ENCODE data around the gene FRMD1.

The FRMD1 gene

DNA sequence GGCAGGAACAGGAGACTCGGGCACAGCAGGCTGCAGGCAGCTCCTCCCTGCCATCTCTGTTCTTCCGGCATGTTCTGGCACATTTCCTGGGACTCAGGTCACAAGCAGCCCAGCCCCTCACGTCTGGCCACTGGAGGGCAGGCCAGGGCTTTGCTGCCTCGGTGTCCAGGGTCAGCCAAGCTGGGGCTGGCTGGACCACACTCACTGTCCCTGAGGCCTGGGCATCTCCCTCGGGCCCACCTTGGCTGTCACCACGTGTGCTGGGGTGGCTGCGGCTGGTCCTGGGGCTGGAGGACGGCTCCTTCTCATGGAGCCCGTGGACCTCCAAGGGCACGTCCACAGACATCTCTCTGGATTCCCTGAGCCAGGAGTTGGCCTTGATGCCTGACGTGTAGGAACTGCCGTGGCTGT is 18.5 kb downstream of the FRMD1 start:
- TF ChIP-seq TAF1 (IDR thresholded peaks at IDR 0.05; ENCODE audit: borderline replicate concordance, insufficient read depth, low read length) (no peak), SIN3A (IDR thresholded peaks at IDR 0.05; ENCODE audit: borderline replicate concordance, insufficient read depth, low read length) (no peak), POLR2AphosphoS5 (IDR thresholded peaks at IDR 0.05; ENCODE audit: low read depth, low read length) (no peak), FOXP2 (optimal IDR thresholded peaks at IDR 0.05; ENCODE audit: borderline replicate concordance, extremely low read depth, extremely low read length, insufficient read depth) (no peak)
- TF ChIP-seq, protein P1, sequence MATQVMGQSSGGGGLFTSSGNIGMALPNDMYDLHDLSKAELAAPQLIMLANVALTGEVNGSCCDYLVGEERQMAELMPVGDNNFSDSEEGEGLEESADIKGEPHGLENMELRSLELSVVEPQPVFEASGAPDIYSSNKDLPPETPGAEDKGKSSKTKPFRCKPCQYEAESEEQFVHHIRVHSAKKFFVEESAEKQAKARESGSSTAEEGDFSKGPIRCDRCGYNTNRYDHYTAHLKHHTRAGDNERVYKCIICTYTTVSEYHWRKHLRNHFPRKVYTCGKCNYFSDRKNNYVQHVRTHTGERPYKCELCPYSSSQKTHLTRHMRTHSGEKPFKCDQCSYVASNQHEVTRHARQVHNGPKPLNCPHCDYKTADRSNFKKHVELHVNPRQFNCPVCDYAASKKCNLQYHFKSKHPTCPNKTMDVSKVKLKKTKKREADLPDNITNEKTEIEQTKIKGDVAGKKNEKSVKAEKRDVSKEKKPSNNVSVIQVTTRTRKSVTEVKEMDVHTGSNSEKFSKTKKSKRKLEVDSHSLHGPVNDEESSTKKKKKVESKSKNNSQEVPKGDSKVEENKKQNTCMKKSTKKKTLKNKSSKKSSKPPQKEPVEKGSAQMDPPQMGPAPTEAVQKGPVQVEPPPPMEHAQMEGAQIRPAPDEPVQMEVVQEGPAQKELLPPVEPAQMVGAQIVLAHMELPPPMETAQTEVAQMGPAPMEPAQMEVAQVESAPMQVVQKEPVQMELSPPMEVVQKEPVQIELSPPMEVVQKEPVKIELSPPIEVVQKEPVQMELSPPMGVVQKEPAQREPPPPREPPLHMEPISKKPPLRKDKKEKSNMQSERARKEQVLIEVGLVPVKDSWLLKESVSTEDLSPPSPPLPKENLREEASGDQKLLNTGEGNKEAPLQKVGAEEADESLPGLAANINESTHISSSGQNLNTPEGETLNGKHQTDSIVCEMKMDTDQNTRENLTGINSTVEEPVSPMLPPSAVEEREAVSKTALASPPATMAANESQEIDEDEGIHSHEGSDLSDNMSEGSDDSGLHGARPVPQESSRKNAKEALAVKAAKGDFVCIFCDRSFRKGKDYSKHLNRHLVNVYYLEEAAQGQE (IDR thresholded peaks at IDR 0.05; ENCODE audit: insufficient read depth in 1 of 2, low read depth in 2 of 2, low read length in 2 of 2): no peak

DNA sequence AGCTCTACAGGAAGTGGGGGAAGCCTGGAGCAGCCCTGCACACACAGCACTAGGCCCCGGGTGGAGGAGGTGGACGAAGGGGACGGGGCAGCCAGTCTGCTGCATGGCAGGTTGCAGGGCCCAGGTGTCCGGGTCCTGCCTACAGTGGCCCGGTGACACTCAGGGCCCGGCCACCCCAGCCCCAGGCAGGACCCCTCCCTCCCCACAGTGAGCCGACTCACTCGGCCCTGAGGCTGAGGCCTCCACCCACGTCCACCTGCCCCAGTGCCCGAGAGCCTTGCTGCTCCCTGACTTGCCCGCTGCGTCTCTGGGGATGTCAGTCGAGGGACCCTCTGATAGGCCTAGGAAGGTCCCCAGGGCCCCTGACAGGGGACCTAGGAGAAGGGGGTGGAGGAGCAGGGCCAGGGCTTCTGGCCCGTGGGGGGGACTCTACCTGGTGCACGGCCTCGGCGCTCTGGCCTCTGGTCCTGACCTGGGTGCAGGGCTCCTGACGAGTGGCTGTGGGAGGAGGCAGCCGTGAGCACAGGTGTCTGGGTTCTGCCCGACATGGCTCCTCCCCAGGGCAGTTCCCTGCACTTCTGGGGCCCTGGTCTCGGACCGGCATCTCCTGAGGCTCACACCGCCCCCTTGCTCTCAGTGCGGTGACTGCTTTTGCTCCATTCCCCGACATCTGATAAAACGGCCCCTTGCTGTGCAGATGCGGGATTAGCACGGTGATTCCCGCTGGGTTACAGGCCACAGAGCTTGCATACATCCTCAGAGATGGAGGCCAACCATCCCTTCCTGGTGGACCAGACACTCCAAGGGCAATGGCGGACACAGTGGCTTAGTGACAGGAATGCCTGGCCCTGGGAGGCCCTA is 20.1 kb downstream of the FRMD1 start:
- TF ChIP-seq, protein P1 (IDR thresholded peaks at IDR 0.05; ENCODE audit: insufficient read depth in 1 of 2, low read depth in 2 of 2, low read length in 2 of 2): no peak
- TF ChIP-seq TAF1 (IDR thresholded peaks at IDR 0.05; ENCODE audit: borderline replicate concordance, insufficient read depth, low read length): no peak
- TF ChIP-seq FOXP2 (optimal IDR thresholded peaks at IDR 0.05; ENCODE audit: borderline replicate concordance, extremely low read depth, extremely low read length, insufficient read depth): no peak
- TF ChIP-seq POLR2AphosphoS5 (IDR thresholded peaks at IDR 0.05; ENCODE audit: low read depth, low read length): no peak
- TF ChIP-seq SIN3A (IDR thresholded peaks at IDR 0.05; ENCODE audit: borderline replicate concordance, insufficient read depth, low read length): no peak

DNA sequence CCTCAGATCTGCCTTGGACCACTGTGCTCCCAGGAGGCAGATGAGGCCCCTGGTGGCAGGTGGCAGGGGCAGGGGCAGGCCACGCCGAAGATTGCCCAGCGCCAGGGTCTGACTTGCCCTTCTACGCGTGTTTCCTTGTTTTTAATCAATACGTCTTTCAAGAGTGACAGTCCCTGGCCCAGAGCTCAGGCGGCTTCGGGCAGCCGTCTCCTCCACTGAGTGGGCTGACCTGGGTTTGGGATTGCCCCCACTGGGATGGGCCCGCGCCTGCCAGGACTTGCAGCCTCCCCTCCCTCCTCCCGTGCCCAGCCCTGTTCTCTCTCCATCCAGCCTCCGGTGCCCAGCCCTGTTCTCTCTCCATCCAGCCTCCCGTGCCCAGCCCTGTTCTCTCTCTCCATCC is 21.2 kb downstream of the FRMD1 start:
- TF ChIP-seq POLR2AphosphoS5 (IDR thresholded peaks at IDR 0.05; ENCODE audit: low read depth, low read length) (no peak), FOXP2 (optimal IDR thresholded peaks at IDR 0.05; ENCODE audit: borderline replicate concordance, extremely low read depth, extremely low read length, insufficient read depth) (no peak), TAF1 (IDR thresholded peaks at IDR 0.05; ENCODE audit: borderline replicate concordance, insufficient read depth, low read length) (no peak), SIN3A (IDR thresholded peaks at IDR 0.05; ENCODE audit: borderline replicate concordance, insufficient read depth, low read length) (no peak)
- TF ChIP-seq, protein P1 (IDR thresholded peaks at IDR 0.05; ENCODE audit: insufficient read depth in 1 of 2, low read depth in 2 of 2, low read length in 2 of 2): no peak

DNA sequence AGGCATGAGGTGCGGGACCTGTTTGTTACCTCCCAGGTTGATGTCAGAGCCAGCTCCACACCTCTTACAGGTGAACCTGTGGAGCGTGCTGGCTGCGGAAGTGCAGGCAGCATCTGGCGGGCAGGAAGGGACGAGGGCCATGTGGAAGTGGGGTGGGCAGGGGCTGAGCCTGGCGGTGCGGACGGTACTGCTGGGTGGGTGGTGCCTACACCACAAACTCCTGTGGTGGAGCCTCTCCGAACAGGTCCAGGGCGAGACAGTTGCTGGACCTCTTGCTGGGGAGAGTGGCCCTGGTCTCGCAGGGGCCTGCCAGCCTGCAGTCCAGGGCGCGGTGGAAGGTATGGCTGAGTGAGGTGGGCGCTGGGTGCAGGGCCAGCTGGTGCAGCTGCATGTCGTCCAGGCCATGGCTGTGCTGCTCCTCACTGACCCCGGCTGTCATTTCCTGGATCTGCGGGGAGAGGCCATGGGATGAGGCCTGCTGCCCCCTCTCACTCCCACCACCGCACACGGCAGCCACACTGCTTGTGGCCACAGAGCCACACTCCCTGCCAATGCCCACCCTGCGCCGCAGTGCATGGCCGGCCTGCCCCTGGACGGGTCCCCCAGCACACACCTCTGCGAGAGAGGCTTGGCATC is 22.0 kb downstream of the FRMD1 start:
- TF ChIP-seq, protein P1 (IDR thresholded peaks at IDR 0.05; ENCODE audit: insufficient read depth in 1 of 2, low read depth in 2 of 2, low read length in 2 of 2): no peak
- TF ChIP-seq FOXP2 (optimal IDR thresholded peaks at IDR 0.05; ENCODE audit: borderline replicate concordance, extremely low read depth, extremely low read length, insufficient read depth) (no peak), SIN3A (IDR thresholded peaks at IDR 0.05; ENCODE audit: borderline replicate concordance, insufficient read depth, low read length) (no peak), POLR2AphosphoS5 (IDR thresholded peaks at IDR 0.05; ENCODE audit: low read depth, low read length) (no peak), TAF1 (IDR thresholded peaks at IDR 0.05; ENCODE audit: borderline replicate concordance, insufficient read depth, low read length) (no peak)

Data from PFSK-1 (cell line).